Stomach (tissue), 4 donors: ENCODE results near the gene MPHOSPH8.
"Not testable (repeated sequence)": the region's sequence is repeated elsewhere in the genome, so short reads cannot be mapped to it uniquely, and the experiment has no call there.

Experiments used
- POLR2A ChIP-seq, 4 donors: fragments of 450-650 bp; IDR thresholded peaks; one replicate each; pipeline ENCODE4 v1.6.1; 2016; ENCODE audit warnings: antibody characterized with exemption in 4 of 4, control low read depth in 2 of 4, mild to moderate bottlenecking in 1 of 4, moderate library complexity in 1 of 4
- TF ChIP-seq, protein P1 (sequence below), 7 experiments: fragments of 450-650 bp in 4 of 7; fragments of 200-600 bp in 3 of 7; sonication (generic) in 3 of 7; IDR thresholded peaks; one replicate each; pipeline ENCODE4 v1.5.1; 2016 to 2019; ENCODE audit warnings: antibody characterized with exemption in 7 of 7, control low read depth in 2 of 7, mild to moderate bottlenecking in 1 of 7

DNA sequence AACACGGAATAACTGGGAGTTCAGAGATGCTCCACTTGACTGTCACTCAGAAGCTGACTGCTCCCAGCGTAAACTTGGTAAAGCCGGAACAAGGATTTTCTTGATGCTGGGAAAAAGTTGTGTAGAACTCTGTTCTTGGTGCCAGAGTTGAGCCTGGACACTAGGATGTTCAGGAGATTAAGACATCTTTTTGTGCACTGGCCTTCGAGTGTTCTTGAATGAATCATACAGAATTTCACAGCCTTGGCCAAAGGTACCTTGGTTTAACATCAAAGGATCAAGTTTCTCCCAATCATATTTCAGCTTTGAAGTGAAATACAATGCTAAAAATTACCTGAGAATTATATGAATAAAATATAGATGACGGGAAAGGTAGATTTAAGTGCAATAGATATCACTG, 67.5 kb downstream of the MPHOSPH8 start:
- TF ChIP-seq, protein P1, sequence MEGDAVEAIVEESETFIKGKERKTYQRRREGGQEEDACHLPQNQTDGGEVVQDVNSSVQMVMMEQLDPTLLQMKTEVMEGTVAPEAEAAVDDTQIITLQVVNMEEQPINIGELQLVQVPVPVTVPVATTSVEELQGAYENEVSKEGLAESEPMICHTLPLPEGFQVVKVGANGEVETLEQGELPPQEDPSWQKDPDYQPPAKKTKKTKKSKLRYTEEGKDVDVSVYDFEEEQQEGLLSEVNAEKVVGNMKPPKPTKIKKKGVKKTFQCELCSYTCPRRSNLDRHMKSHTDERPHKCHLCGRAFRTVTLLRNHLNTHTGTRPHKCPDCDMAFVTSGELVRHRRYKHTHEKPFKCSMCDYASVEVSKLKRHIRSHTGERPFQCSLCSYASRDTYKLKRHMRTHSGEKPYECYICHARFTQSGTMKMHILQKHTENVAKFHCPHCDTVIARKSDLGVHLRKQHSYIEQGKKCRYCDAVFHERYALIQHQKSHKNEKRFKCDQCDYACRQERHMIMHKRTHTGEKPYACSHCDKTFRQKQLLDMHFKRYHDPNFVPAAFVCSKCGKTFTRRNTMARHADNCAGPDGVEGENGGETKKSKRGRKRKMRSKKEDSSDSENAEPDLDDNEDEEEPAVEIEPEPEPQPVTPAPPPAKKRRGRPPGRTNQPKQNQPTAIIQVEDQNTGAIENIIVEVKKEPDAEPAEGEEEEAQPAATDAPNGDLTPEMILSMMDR (IDR thresholded peaks at IDR 0.05): not testable (repeated sequence)
- TF ChIP-seq POLR2A (IDR thresholded peaks at IDR 0.05): not testable (repeated sequence)
